GM13977 (cell line): Measurements from ENCODE around the gene SLIT3.

ENCODE experiments used
- DNase-seq: peaks from one replicate; pipeline ENCODE4 v3.0.0; 2012; ENCODE audit warnings: low spot score
- in situ Hi-C: fragments of 300-500 bp; cut with MboI; formaldehyde crosslinking; loops from one replicate; pipeline ENCODE4 v1.12.0; 2022; ENCODE audit warnings: low sequenced_read_pairs, low pct_unique_long_range_greater_than_20kb, mixed read lengths, inconsistent platforms; ENCODE audit not compliant: unreplicated experiment
- TF ChIP-seq, protein P1 (sequence below): IDR thresholded peaks from 2 replicates; pipeline ENCODE4 v1.5.1; 2012; ENCODE audit warnings: mild to moderate bottlenecking, control low read depth; ENCODE audit not compliant: insufficient read depth; ENCODE audit errors: extremely low read depth, missing control alignments

The SLIT3 gene

DNA sequence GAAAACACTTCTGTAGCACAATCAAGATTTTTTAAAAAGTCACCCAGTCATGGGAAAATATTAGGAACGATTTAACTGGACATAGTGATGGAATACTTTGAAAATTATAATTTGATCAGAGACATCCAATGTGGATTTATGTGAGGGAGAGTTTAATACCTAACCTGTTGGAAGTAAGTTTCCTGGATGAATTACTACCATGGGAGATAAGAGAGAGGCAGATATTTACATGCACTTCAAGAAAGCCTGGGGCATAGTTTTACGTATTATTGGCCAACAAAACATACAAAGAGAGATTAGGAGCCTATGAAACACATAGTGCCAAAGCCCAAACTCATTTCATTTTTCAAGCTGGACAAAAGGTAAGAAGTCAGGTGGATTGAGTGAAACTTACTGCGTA is 336.8 kb downstream of the SLIT3 start:
- TF ChIP-seq, protein P1, sequence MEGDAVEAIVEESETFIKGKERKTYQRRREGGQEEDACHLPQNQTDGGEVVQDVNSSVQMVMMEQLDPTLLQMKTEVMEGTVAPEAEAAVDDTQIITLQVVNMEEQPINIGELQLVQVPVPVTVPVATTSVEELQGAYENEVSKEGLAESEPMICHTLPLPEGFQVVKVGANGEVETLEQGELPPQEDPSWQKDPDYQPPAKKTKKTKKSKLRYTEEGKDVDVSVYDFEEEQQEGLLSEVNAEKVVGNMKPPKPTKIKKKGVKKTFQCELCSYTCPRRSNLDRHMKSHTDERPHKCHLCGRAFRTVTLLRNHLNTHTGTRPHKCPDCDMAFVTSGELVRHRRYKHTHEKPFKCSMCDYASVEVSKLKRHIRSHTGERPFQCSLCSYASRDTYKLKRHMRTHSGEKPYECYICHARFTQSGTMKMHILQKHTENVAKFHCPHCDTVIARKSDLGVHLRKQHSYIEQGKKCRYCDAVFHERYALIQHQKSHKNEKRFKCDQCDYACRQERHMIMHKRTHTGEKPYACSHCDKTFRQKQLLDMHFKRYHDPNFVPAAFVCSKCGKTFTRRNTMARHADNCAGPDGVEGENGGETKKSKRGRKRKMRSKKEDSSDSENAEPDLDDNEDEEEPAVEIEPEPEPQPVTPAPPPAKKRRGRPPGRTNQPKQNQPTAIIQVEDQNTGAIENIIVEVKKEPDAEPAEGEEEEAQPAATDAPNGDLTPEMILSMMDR = no peak
- in situ Hi-C loops = no loop called here
- no peak for DNase-seq

- DNase-seq = no peak
- in situ Hi-C loops = no loop called here
- TF ChIP-seq, protein P1 = no peak
Observed at GRCh38 chr5:168962306-168962705, 338.6 kb downstream of the SLIT3 start.

- TF ChIP-seq, protein P1 = no peak
- in situ Hi-C loops = no loop called here
Observed at GRCh38 chr5:168961681-168962080, 339.3 kb downstream of the SLIT3 start.

GRCh38 chr5:168960497-168960896 is 340.4 kb downstream of the SLIT3 start:
- DNase-seq = no peak
- TF ChIP-seq, protein P1 = no peak
- in situ Hi-C loops = no loop called here

More at GRCh38 chr5:168961681-168962080, 339.3 kb downstream of the SLIT3 start:
- no peak for DNase-seq

GRCh38 chr5:168953351-168953750 is 347.6 kb downstream of the SLIT3 start:
- in situ Hi-C loops = no loop called here
- TF ChIP-seq, protein P1 = no peak
- DNase-seq = no peak

GRCh38 chr5:168952196-168952595 is 348.7 kb downstream of the SLIT3 start:
- TF ChIP-seq, protein P1 = no peak
- in situ Hi-C loops = no loop called here
- no peak for DNase-seq

DNA sequence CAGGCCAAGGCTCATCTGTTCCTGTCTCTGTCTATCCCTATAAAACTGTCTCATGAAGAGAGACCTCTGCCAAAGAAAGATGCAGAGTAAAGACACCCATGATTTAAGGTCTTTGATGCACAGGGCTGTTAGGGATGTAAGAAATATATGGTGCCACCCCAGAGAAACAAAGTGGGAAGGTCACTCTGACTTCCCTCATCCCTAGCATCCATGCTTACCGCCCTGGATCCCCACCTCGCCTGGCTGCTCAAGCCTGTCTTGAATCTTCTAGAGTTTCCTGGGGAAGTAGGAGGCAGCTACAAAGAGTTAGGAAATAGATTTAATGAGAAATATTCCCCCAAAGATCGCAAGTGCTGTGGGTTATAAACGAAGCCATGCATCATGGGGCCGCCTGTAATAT is 349.2 kb downstream of the SLIT3 start:
- in situ Hi-C loops = no loop called here

More for the DNA sequence above, 349.2 kb downstream of the SLIT3 start:
- DNase-seq = no peak
- TF ChIP-seq, protein P1 = no peak
